HCT116 (cell line): ENCODE data around the gene CPLX4.

Experiments used
- POLR2AphosphoS5 ChIP-seq: IDR thresholded peaks from 2 replicates; pipeline ENCODE4 v1.6.1; 2011; ENCODE audit warnings: mild to moderate bottlenecking, low read depth, low read length, moderate library complexity
- RAD21 ChIP-seq: IDR thresholded peaks from 2 replicates; pipeline ENCODE4 v1.6.1; 2012; ENCODE audit warnings: low read depth, mild to moderate bottlenecking
- TF ChIP-seq, protein P1 (sequence below), 3 experiments: fragments of 200-600 bp in 1 of 3; sonication (generic) in 1 of 3; IDR thresholded peaks in 2 of 3; conservative IDR thresholded peaks in 1 of 3; 2 replicates each; pipeline ENCODE4 v1.5.1; 2012 to 2017; ENCODE audit warnings: low read depth in 2 of 3, low read length in 2 of 3, antibody characterized with exemption in 1 of 3, borderline replicate concordance in 1 of 3, control low read depth in 1 of 3, mild to moderate bottlenecking in 1 of 3, mixed read lengths in 1 of 3, mixed run types in 1 of 3, moderate library complexity in 1 of 3; ENCODE audit not compliant: insufficient read depth in 1 of 3
- TF ChIP-seq, protein P2 (sequence below): IDR thresholded peaks from 2 replicates; pipeline ENCODE4 v1.6.1; 2012

DNA sequence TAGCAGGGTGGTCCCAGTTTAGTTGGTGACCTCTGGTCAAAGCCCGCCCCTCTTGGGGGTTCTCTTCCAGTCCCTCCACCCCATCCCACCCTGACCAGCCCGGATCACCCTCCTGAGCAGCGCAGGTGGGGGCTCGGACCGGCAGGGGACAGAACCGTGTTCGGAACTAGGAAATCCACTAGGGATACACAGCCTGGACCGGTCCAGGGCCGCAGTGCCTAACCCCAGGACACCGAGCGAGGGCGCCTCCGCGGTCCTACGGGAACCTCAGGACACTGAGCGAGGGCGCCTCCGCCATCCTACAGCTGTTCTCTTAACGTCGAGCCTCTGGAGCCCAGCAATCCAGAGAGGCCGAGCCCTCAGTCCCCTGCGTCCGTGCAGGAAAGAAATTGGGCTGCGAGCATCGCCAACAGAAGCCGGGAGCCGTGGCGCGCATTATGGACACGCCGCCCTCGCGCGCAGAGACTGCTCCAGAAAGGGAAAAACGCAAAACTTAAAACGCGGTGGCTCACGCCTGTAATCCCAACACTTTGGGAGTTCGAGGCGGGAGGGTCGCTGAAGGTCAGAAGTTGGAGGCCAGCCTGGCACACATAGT, 53.7 kb downstream of the CPLX4 start:
- TF ChIP-seq POLR2AphosphoS5, result no peak
- TF ChIP-seq RAD21, result no peak
- TF ChIP-seq, protein P1, sequence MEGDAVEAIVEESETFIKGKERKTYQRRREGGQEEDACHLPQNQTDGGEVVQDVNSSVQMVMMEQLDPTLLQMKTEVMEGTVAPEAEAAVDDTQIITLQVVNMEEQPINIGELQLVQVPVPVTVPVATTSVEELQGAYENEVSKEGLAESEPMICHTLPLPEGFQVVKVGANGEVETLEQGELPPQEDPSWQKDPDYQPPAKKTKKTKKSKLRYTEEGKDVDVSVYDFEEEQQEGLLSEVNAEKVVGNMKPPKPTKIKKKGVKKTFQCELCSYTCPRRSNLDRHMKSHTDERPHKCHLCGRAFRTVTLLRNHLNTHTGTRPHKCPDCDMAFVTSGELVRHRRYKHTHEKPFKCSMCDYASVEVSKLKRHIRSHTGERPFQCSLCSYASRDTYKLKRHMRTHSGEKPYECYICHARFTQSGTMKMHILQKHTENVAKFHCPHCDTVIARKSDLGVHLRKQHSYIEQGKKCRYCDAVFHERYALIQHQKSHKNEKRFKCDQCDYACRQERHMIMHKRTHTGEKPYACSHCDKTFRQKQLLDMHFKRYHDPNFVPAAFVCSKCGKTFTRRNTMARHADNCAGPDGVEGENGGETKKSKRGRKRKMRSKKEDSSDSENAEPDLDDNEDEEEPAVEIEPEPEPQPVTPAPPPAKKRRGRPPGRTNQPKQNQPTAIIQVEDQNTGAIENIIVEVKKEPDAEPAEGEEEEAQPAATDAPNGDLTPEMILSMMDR (IDR thresholded peaks at IDR 0.05 in 2 of 3, conservative IDR thresholded peaks at IDR 0.05 in 1 of 3; ENCODE audit: borderline replicate concordance in 1 of 3, insufficient read depth in 1 of 3, low read depth in 2 of 3, low read length in 2 of 3), result no peak
- TF ChIP-seq, protein P2, sequence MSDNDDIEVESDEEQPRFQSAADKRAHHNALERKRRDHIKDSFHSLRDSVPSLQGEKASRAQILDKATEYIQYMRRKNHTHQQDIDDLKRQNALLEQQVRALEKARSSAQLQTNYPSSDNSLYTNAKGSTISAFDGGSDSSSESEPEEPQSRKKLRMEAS, result no peak
